Measurements from ENCODE around the gene GJA9.
"Not testable (repeated sequence)": the region's sequence is repeated elsewhere in the genome, so short reads cannot be mapped to it uniquely, and the experiment has no call there.

GJA9 gene

DNA sequence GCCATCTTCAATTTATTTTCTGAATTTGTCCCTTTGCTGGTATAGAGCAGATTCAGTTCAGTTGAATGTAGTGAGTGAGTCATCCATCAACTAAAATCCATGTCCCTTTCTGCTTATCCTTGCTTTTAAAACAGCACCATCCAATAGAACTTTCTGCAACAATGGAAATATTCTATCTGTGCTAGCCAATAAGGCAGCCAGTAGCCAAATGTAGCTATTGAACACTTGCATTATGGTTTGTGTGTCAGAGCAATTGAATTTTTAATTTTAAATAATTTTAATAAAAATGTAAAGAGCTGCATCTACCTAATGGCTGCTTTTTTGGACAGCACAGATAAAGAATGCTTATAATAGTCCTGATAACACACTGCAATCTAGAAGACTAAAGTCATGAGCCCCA is at the start of gene GJA9:
Gene GJA9, minus strand, starts transcription at position 101 of the 400 bp plus-strand sequence. CDS start 5,489 bp downstream, outside the sequence.
- DNase-seq: no peak

DNA sequence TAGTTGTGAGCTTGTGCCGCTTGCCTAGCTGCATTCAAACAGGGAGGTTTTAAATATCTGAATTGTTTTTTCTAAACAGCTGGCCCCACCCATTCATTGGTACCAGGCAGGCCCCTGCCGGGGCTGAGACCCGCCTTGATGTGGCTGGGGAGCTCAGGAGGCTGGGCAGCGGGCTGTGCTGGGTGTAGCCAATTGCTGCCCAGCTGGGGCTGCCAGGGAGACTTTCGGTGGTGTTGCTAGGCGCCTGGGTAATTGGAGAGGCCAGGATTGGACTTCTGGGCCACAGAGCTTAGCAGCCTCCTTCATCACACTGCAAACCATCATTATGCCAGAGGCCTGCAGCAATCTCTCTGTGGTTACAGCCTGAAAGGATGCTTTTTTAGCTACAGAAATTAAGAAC is 48.1 kb upstream of the GJA9 start:
- DNase-seq: no peak

DNA sequence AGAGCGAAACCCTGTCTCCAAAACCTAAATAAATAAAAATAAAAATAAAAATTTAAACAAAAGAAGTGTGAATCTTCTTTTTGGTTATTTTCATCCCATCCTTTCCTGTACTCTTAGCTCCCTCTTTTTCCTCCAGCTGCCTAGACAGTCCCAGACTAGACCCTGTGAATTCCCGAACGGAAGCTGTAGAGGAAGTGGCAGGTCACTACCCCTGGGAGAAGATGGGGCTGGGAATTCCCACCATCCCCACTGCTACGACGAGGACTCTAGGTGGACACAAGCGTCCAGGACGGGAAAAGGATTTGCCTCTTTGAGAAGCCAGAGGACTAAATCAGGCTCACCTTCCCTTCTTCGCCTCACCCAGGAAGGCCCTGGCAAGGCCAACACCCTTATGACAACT is 47.7 kb upstream of the GJA9 start:
- DNase-seq: no peak

DNA sequence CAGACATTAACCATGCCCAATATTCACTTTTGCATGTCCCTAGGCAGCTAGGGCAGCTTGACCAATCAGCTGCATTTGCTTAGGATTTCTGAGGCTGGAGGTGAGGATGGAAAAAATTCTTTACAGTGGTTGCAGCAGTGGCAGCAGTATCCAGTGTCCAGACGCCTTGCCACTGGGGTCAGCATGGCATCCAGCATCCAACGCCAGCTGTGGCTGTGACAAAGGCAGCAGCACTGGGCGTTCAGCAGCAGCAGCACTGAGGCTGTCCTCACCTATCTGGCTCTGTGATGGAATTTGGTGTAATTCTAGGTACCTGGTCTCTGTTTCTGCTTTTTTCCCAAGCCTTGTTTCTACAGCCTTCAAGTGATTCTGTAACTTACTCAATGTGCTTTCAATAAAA is 44.7 kb upstream of the GJA9 start:
- DNase-seq: no peak

DNA sequence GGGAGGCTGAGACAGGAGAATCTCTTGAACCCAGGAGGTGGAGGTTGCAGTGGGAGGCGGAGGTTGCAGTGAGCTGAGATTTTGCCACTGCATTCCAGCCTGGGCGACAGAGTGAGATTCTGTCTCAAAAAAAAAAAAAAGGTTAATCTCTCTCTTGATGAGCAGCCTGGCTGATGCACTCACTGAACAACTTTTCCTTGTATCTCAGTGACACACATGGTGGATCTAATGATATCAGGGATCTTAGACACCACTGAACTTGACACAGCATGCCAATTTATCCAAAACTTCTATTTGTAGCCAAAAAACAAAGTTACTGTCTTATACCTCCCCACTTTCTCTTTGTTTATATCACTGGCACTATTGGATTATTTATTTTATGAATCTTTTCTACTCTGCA is 44.0 kb upstream of the GJA9 start:
- no peak for DNase-seq

DNA sequence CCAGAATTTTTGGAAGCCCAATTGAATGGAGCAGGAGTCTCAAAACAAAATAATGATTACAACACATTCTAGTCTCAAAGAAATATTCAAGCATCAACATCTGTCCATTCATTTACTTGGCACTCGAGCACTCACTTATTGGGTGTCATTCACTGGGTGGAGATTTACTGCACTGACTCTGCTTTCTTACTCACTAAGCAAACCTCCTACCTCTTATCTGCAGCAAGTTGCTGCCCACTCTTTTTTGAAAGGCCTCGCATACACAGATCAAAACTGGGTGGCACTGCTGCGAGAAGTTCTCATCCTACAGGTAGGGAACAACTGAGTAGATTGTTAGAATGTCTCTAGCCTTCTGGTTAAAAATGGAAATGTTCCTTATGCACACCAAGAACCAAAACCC is 42.2 kb upstream of the GJA9 start:
- DNase-seq: no peak

DNA sequence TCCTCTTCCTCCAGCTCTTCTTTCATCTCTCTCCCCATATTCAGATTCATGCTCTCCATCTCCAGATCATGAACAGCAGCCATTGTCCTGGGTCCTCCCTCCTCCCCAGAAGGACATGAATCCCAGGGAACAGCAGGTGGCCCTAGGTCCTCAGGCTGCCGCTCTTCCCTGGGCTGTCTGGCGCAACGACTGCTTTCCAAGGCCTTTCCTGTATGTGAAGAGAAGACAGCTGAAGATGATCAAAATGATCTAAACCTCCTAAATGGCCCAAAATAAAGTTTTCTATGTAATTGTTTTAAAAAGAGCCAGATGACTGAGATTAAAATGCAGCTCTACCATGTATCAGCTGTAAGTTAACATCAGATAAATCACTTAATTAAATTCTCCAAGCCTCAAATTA is 37.7 kb upstream of the GJA9 start:
- DNase-seq: no peak

DNA sequence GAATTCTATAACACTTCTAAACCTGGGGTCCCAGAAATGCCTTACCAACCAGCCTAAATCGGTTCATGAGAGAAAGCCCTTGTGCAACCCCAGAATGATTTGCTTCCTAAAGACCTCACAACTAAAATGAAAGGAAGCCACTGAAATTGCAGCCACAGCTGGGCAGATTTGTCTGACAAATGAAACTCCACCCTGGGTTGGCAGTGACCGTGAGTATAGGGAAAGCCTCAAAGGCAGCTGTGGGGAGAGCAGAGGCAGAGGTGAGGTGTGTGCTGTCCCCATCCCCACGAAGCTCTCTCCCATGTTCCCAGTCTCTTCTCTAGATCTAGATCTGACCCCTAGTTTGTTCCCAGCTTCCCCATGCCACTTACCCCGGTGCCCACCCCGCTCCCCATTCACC is 37.2 kb upstream of the GJA9 start:
- DNase-seq: no peak

DNA sequence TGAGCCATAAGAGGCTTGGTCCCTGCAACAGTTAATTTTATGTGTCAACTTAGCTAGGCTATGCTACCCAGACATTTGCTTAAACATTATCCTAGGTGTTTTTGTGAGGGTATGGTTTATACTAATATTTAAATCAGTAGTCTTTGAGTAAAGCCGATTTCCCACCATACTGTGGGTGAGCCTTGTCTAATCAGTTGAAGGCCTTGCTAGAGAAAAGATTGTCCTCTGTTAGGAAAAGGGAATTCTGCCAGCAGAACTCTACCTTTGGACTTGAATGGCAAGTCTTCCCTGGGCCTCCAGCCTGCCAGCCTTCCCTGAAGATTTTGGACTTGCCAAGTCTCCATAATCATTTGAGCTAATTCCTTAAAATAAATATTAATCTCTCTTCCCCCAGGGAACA is 36.4 kb upstream of the GJA9 start:
- DNase-seq: no peak

DNA sequence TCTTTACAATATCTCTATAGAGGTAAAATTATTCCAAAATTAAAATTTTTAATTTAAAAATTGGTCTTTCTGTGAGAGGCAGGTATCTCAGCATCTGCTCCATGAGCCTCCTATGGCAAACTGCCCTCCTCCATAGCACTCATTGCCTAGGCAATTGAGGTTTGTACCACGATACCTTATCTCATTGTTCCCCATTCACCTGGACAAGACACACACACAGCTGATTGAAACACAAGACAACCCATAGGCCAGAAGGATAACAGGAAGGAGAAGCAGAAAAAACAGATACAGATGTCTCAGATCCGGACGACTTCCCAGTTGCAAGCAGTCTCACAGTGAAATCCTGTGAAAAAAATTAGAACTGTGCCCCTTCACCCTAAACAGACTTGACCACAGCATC is 36.0 kb upstream of the GJA9 start:
- DNase-seq: no peak

DNA sequence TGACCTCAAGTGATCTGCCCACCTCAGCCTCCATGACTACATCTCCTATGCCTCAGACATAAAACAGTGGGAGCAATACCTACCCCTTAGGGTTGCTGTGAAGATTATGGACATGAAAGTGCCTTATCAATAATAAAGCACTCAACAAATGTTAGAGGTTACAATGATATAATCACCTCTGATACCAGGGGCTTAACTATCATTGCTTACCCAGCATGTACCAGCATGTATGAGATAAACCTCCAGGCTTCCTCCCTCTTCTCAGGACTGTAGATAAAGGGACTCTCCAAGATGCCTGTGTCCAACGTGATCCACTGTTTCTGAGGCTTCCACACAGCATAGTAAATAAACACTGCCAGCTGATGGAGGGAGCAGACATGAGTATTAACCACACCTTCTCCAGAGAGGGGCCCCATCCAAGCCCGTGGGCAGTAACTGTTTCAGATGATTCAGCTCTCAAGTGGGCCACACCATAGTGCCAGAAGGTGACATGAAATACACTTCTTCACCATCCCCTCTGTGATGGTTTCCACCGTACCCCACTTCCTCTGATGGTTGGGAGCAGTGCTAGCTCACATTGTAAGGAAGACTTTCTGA is 34.1 kb upstream of the GJA9 start:
- DNase-seq: no peak

DNA sequence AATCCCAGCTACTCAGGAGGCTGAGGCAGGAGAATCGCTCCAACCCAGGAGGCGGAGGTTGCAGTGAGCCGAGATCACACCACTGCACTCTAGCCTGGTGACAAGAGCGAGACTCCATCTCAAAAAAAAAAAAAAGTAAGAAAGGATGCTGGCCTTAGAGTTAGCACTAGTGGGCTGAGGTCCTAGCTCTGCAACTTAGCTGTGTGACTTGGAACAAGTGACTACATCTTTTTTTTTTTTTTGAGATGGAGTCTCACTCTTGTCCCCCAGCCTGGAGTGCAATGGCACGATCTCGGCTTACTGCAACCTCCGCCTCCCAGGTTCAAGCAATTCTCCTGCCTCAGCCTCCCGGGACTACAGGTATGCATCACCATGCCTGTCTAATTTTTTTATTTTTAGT is 33.5 kb upstream of the GJA9 start:
- DNase-seq: not testable (repeated sequence)

DNA sequence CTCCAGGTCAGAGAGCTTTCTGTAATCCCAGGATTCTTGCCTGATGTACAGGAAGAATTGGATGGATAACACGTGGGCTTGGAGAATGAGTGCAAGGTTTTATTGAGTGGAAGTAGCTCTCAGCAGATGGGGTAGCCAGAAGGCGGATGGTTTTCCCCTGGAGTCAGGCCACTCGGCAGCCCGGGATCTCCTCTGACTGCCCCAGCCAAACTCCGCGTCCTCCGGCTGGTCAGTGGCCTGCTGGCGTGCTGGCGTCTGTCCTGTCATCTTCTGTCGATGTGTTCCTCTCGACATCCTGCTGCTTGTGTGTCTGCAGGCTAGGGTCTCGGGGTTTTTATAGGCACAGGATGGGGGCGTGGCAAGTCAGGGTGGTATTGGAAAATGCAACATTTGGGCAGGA is 27.4 kb upstream of the GJA9 start:
- DNase-seq: no peak

DNA sequence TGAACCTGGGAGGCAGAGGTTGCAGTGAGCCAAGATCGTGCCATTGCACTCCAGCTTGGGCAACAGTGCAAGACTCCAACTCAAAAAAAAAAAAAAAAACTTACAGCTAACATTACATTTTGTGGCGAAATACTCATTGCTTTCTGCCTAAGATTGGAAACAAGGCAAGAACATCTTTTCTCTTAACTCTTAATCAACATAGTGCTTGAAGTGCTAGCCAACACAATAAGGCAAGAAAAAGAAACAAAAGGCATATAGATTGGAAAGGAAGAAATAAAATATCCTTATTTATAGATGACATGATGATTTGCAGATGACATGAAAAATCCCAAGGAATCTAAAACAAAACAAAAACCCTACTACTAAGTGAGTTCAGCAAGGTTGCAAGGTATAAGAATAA is 24.6 kb upstream of the GJA9 start:
- no peak for DNase-seq

DNA sequence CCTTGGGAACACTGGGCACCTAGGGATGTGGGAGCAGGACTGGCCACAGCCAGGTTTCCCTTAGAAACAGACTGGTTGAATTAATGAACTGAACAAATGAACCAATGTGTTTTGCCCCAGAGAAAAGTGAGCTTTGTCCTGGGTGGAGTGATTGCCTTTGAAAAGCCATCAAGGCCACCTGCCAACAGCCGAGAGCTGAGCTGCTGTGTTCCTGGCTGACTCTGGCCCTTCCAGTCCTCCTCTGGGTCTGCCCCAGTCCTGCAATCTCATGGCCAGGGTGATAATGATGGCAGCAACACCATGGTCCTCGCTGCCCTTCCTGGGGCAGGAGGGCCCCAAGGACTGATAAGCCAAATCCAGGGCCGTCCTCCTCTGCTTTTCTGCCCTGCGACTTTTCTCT is 18.2 kb upstream of the GJA9 start:
- DNase-seq: no peak

DNA sequence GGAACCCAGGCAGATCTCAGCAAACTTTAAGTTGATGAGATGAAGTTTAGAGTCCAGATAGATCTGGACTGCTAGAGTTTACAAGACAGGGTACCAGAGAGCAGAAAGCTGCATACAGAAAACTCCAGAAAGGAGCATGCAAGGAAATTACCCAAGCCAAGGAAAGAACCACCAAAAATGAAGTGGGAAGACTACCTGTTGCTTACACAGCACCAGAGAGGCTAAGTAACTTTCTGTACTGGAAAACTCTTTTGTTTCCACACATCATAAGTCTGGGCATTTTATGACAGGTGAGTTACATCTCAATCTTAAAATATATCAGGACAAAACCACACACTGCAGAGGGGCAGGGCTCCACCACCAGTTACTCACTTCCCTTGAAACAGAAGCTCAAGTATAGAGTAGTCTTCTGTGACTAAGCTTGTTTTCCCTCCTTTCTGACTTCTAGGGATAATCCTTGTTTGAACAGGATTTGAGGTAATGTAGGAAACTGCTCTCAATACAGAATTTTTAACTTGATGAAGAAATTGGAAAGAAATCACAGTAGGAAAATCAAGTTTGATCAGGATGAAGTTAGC is 17.4 kb upstream of the GJA9 start:
- DNase-seq: no peak

DNA sequence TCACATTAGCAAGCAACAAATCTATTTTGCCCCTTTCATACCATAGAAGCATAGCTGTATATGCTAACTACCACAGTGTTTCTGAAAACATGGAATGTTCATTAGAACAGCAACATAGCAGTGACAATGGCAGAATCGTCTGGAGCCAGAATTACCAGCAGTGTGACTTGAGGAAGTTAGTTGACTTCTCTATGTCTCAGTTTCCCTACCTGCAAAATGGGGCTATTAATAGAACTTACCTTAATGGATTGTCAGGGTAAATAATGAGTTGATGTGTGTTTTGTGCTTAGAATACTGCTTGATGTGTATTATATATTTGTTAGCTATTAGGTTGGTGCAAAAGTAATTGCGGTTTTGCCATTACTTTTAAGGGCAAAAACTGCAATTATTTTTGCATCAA is 14.8 kb upstream of the GJA9 start:
- DNase-seq: no peak

DNA sequence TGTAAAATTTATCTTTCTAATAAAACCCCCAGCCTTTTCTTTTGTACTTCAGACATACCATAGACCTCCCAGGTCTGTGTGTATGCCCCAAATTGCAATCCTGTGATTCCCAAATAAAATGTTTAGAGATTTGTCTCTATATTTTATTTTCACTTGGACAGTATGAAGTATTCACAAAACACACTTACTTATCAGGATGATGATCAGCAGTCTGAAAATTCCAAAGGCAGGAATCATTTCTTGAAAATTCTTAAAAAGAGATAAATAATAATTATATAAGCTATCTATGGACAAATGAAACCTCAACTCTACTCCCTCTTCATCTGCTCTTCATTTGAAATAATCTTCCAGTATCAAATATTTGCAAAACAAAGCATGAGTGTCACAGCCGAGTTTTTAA is 11.6 kb upstream of the GJA9 start:
- no peak for DNase-seq

DNA sequence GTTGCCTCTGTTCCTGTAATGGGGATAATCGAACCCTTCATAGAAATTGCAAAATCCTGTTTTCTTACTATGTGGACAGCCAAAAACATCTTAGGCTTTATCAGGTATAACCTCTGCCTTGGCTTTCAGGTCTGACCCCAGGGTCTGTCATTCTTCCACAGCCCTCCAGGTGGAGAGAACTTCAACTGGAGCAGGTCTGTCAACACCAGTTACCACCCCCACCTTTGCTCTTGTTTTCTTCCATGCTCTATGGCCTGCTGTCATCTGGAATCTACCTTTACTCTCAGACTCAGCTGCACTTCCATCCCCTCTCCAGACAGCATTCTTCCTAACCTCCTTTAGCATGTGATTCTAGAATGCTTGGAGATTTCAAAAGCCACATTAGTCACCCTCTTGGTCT is 10.4 kb upstream of the GJA9 start:
- no peak for DNase-seq

DNA sequence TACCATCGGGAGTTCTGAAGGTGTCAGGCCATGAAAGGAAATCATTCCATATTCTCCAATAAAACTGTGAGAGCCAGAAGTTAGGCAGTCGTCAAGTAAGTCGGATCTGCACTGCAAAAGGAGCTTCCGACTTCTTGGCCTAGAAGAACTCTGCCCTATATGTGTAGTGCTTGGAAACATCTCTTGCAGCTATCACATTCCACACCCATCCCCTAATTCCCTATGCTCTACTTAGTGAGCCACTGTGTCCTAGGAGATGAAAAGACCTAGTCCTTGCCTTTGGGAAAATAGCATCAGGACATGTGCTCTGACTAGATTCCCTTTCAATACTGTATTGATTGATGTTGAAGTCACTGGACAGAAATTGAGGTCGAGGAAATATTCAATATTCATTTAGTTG is 8.2 kb upstream of the GJA9 start:
- DNase-seq: no peak

DNA sequence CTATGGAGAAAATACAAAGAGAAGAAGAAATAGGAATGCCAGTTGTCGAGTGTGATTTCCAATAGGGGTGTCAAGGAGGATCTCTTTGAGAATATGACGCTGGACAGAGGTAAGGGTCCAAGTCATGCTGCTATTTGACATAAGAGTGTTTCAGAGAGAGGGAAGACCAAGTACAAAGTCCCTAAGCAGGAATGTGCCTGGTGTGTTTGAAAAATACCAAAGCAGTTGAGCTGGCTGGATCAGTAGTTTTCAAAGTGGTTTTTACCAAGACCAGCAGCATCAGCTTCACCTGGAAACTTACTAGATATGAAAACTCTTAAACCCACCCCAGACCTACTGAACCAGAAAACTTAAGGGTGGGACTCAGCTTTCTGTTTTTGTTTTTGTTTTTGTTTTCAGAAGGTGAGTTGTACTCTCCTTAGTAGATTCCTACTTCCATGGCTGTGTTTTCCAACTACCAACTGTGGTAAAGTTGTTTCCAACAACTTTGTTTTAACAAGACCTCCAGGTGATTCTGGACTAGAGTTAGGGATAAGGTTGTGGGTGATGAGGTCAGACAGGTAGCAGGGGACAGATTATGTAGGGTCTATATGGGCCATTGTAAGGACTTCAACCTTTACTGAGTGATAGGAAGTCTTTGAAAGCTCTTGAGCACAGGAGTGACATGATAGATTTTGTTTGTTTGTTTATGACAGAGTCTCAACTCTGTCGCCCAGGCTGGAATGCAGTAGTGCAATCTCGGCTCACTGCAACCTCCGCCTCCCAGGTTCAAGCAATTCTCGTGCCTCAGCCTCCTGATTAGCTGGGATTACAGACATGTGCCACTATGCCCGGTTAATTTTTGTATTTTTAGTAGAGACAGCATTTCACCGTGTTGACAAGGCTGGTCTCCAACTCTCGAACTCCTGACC is 7.3 kb upstream of the GJA9 start:
- no peak for DNase-seq

DNA sequence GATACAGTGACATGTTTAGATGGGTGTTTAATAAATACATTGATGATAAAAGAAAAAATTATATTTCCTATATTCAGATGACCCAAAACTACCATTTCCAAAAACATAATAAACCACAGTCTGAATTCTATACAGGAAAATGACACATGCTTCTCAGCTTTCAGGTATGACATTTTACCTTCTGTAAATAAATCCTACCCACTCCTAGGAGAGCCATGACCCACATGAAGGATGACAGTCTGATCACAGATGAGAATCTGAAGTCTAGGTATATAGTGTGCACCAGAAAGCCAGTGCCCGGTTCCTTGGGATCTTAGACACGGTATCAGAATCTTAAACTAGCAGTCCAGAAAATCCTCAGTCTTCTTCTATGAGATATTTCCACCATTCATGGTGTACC is 3.7 kb upstream of the GJA9 start:
- DNase-seq: no peak

DNA sequence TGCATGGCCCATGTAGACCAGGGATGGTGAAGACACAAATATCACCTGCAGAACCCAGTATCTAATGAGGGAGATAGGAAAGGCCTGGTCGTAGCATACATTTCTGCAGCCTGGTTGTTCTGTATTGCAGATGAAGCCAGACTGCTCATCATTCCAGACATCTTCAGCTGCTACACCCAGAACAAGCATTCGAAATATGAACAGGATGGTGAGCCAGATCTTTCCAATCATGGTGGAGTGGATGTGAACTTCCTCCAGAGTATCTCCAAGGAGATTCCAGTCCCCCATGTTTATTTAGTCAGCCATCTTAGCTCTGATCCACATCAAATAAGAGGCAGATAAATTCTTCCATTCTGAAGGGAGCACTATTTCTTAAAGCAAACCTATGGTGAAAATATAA is 5.6 kb downstream of the GJA9 start:
- no peak for DNase-seq

All from NCI-H2081 treated with DMSO at 0.1 percent for 48 hours (cell line).